ENCODE data around the gene PLCL2. TPM values are rescaled to one million over a fixed set of nuclear protein-coding genes. Genes with fewer than 3 reads are reported as not detected.

Gene PLCL2
- total and polyA plus RNA-seq, 2 donors (not counting 3 experiments of a cell fraction or from before 2014, with no cell fraction given): 2.3 to 10.7 TPM

- DNase-seq (ENCODE audit: low read depth, low spot score): no peak
- POLR2A ChIA-PET: no interaction called here
- intact Hi-C loops (cut with micrococcal nuclease): loop anchor here (2.0 to 10.0 kb wide), 2 partner anchors 60 to 290 kb away; partner anchors contain the start of gene PLCL2
- dilution Hi-C loops (cut with MboI; ENCODE audit: extremely low pct_ligation_motif_present, low sequenced_read_pairs): no loop called here
- H3K9me1 ChIP-seq (replicated peaks; ENCODE audit: control insufficient read depth, extremely low read depth, insufficient read depth, low read length): no peaks in the 10 kb centered on the region
- no peak for TF ChIP-seq MYC (IDR thresholded peaks at IDR 0.05; ENCODE audit: low read depth, low read length)
- TF ChIP-seq, protein P1, sequence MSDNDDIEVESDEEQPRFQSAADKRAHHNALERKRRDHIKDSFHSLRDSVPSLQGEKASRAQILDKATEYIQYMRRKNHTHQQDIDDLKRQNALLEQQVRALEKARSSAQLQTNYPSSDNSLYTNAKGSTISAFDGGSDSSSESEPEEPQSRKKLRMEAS (IDR thresholded peaks at IDR 0.05; ENCODE audit: insufficient read depth, insufficient read length): no peak
- no peak for TF ChIP-seq JUN (IDR thresholded peaks at IDR 0.05; ENCODE audit: borderline replicate concordance, insufficient read depth, insufficient read length, low read depth)
- TF ChIP-seq, protein P2, sequence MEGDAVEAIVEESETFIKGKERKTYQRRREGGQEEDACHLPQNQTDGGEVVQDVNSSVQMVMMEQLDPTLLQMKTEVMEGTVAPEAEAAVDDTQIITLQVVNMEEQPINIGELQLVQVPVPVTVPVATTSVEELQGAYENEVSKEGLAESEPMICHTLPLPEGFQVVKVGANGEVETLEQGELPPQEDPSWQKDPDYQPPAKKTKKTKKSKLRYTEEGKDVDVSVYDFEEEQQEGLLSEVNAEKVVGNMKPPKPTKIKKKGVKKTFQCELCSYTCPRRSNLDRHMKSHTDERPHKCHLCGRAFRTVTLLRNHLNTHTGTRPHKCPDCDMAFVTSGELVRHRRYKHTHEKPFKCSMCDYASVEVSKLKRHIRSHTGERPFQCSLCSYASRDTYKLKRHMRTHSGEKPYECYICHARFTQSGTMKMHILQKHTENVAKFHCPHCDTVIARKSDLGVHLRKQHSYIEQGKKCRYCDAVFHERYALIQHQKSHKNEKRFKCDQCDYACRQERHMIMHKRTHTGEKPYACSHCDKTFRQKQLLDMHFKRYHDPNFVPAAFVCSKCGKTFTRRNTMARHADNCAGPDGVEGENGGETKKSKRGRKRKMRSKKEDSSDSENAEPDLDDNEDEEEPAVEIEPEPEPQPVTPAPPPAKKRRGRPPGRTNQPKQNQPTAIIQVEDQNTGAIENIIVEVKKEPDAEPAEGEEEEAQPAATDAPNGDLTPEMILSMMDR (IDR thresholded peaks at IDR 0.05; ENCODE audit: extremely low read depth in 1 of 2, insufficient read depth in 1 of 2, low read depth in 1 of 2, low read length in 2 of 2): no peak
- no peak for TF ChIP-seq EZH2 (IDR thresholded peaks at IDR 0.05; ENCODE audit: borderline replicate concordance, low read depth, low read length, severe bottlenecking)
- no peak for TF ChIP-seq POLR2AphosphoS5 (IDR thresholded peaks at IDR 0.05; ENCODE audit: insufficient read depth, low read depth, low read length)
- no peak for TF ChIP-seq POLR2A (IDR thresholded peaks at IDR 0.05; ENCODE audit: low read depth, low read length)
- TF ChIP-seq FOS (IDR thresholded peaks at IDR 0.05; ENCODE audit: borderline replicate concordance, insufficient read depth, low read length): no peak
- no peak for TF ChIP-seq GATA2 (IDR thresholded peaks at IDR 0.05; ENCODE audit: insufficient read depth, insufficient read length, low read depth, low read length)
- H3K9ac ChIP-seq (replicated peaks; ENCODE audit: extremely low read depth, insufficient read depth, low read length): no peak overlapping the region
- peaks cover 3% of the 10 kb centered on the region for H4K20me1 ChIP-seq (replicated peaks; ENCODE audit: control insufficient read depth, extremely low read depth, insufficient read depth, low read length)
- H2AFZ ChIP-seq (ENCODE audit: low read depth, low read length): no peak overlapping the region
- H3K79me2 ChIP-seq (ENCODE audit: control insufficient read depth, insufficient read depth, low read length): no peaks in the 10 kb centered on the region
- no TSS peak for BruUV-seq (replicated peaks)
- no peaks in the 10 kb centered on the region for H3K36me3 ChIP-seq (ENCODE audit: control insufficient read depth in 2 of 2, extremely low read depth in 1 of 2, insufficient read depth in 2 of 2, low read length in 2 of 2)
- CTCF ChIA-PET: interaction anchor here (1.7 kb wide), 1 partner anchor 116 kb away, joined by 7 read pairs; no protein-coding TSS in a partner anchor
- H3K27me3 ChIP-seq (ENCODE audit: control insufficient read depth in 2 of 2, insufficient read depth in 2 of 2, low read length in 2 of 2): no peaks in the 10 kb centered on the region
- no peak overlapping the region for H3K4me2 ChIP-seq (ENCODE audit: insufficient read depth, low read length)
- H3K27ac ChIP-seq (ENCODE audit: insufficient read depth, low read depth, low read length): no peak overlapping the region
- H3K4me3 ChIP-seq (replicated peaks in 1 of 3; ENCODE audit: insufficient read depth in 1 of 3, low read depth in 1 of 3, low read length in 3 of 3): no peak overlapping the region
- H3K9me3 ChIP-seq (replicated peaks; ENCODE audit: control insufficient read depth, insufficient read depth, low read length): no peaks in the 10 kb centered on the region
- no peaks in the 10 kb centered on the region for H3K4me1 ChIP-seq (ENCODE audit: control insufficient read depth, extremely low read depth, insufficient read depth, low read length)
- no peak for FAIRE-seq
These were observed 59.6 kb downstream of the PLCL2 start for GRCh38 chr3:16944356-16944755.
